Skin epidermis (tissue), 12 donors: ENCODE measurements around the gene WFDC10B.
"Not testable (repeated sequence)": the region's sequence is repeated elsewhere in the genome, so short reads cannot be mapped to it uniquely, and the experiment has no call there.

Experiments
- H3K27ac ChIP-seq, 21 experiments: fragments of 200-600 bp; sonication (generic) in 11 of 21; one replicate each; pipeline ENCODE4 v1.5.0; 2020; ENCODE audit warnings: mild to moderate bottlenecking in 3 of 21, inconsistent platforms in 2 of 21, moderate library complexity in 2 of 21
- H3K4me3 ChIP-seq, 7 experiments: fragments of 200-600 bp; sonication (generic) in 2 of 7; one replicate each; pipeline ENCODE4 v1.5.0; 2020; ENCODE audit warnings: inconsistent platforms in 2 of 7, mild to moderate bottlenecking in 2 of 7, moderate library complexity in 1 of 7

The WFDC10B gene

DNA sequence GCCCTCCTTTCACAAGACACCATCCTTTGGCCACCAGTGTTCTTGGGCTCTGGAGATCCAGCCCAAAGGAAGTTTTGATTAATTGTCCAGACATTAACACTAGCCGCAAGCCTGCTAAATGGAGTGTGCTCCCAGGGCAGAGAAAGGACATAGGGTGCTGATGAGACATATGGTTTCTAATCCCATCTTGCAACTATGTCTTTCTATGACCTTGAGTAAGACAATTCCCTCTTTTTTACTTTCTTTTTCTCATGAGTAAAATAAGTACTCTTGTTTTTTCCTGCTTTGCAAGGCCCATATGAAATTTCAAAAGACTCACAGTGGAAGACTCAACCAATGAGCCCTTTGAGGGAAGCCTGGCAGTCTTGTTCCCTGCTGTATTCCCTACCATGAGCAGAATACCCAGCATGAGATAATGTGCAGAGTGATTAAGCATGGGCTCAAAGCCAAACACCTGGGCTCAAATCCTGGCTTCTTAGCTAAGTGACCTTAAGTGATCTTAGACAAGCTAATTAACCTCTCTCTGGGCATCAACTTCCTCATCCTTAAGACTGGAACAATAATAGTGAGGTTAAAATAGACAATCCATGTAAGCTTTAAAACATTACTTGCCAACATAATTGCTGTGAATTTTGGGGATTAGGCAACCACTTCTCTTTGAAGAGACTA, at the start of gene WFDC10B:
Gene WFDC10B (minus strand): TSS at position 51 of the 669 bp plus-strand sequence. CDS start 19,027 bp downstream, outside the sequence.
- no peak within 1 kb of the TSS for H3K4me3 ChIP-seq
- H3K27ac ChIP-seq = no peak within 1 kb of the TSS

GRCh38 chr20:45752746-45753145, 47.9 kb upstream of the WFDC10B start:
- Histone ChIP-seq H3K4me3 (no peak overlapping the region), H3K27ac (no peak overlapping the region)

GRCh38 chr20:45751721-45752120, 46.9 kb upstream of the WFDC10B start:
- H3K27ac ChIP-seq = no peak overlapping the region
- no peak overlapping the region for H3K4me3 ChIP-seq

- Histone ChIP-seq H3K27ac (no peak overlapping the region), H3K4me3 (no peak overlapping the region)
Measured at GRCh38 chr20:45745015-45745414, 40.2 kb upstream of the WFDC10B start.

DNA sequence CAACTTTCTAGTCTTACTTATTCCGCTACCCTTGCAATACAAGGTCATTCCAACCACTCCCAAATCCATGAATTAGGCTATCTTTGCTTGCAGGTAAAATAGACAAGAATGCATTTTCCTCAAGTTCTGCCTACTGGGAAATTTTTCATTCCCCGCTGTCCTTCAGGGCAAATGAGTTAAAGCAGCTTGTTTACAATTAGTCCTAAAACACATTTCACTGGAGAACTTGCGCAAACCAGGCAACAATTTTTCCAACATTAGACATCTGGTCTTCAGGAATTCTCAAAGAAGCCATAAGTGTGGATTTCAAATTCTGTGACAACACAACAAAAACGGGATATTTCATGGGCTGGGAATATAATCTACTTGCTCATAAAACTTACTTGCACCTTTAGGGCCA, 37.8 kb upstream of the WFDC10B start:
- no peak overlapping the region for H3K27ac ChIP-seq
- H3K4me3 ChIP-seq = no peak overlapping the region

- H3K4me3 ChIP-seq = no peak overlapping the region
- H3K27ac ChIP-seq = no peak overlapping the region
Measured at GRCh38 chr20:45735988-45736387, 31.2 kb upstream of the WFDC10B start.

- H3K4me3 ChIP-seq = no peak overlapping the region
Measured at GRCh38 chr20:45735552-45735951, 30.7 kb upstream of the WFDC10B start.

DNA sequence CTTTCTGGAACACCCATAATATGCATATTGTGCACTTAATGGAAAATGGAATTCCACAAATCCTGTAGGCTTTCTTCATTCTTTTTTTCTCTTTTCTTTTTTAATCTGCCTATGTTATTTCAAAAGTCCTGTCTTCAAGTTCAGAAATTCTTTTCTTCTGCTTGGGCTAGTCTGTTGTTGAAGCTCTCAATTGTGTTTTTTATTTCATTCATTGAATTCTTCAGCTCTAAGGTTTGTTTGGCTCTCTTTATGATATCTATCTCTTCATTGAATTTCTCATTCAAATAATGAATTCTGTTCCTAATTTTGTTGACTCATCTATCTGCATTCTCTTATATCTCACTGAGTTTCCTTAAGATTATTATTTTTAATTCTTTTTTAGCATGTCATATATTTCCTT, 27.4 kb upstream of the WFDC10B start:
- no peak overlapping the region for H3K27ac ChIP-seq
- no peak overlapping the region for H3K4me3 ChIP-seq

More at GRCh38 chr20:45735552-45735951, 30.7 kb upstream of the WFDC10B start:
- no peak overlapping the region for H3K27ac ChIP-seq

DNA sequence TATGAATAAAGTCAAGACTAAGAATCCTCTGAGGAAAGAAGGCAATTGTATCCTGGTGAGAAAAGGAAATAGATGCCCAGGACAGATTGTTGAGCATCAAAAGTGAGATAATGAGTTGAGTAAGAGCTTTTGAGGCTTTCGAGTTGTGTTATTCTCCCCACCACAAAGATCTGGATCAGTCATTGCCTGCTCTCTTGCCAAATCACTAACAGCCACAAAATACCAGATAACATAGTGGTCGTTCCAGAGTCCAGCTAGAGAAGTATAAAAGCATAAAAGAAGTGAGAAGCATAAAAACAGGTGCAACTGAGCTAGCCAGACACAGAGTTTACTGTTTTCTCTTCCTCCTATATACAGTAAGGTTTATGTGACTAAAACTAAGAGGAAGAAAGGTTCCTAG, 22.2 kb upstream of the WFDC10B start:
- no peak overlapping the region for H3K4me3 ChIP-seq
- H3K27ac ChIP-seq = no peak overlapping the region

GRCh38 chr20:45725134-45725533, 20.3 kb upstream of the WFDC10B start:
- no peak overlapping the region for H3K27ac ChIP-seq
- H3K4me3 ChIP-seq = no peak overlapping the region

DNA sequence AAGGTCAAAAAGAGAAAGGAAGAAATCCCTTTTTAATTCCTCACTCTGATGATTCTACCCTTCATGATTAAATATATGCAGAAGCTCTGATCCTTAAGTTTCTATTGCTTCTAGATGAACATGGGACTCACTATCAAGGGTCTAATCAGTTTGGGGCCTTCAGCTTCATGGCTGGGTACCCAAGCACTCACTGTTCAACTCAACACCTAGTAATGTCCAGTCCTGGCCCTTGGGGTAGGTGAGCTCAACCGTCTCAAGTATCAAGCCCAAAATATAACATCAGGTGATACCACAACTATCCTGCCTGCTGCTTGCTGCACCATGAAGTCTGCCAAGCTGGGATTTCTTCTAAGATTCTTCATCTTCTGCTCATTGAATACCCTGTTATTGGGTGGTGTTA, 17.2 kb upstream of the WFDC10B start, which contains the start of gene SPINT4:
Gene SPINT4 (plus strand): TSS at position 301 of the 400 bp plus-strand sequence. CDS start 21 bp downstream, at position 322.
- no peak within 1 kb of the TSS for H3K27ac ChIP-seq
- H3K4me3 ChIP-seq = no peak within 1 kb of the TSS

DNA sequence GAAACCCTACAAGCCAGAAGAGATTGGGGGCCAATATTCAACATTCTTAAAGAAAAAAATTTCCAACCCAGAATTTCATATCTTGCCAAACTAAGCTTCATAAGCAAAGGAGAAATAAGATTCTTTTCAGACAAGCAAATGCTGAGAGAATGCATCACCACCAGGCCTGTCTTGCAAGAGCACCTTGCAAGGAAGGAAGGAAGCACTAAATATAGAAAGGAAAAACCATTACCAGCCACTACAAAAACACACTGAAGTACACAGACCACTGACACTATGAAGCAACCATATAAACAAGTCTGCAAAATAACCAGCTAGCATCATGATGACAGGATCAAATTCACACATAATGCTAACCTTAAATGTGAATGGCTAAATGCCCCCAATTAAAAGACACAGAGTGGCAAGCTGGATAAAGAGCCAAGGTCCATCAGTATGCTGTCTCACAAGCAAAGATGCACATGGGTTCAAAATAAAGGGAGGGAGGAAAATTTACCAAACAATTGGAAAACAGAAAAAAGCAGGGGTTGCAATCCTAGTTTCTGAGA, 11.4 kb upstream of the WFDC10B start:
- not testable (repeated sequence) for H3K4me3 ChIP-seq, H3K27ac ChIP-seq

DNA sequence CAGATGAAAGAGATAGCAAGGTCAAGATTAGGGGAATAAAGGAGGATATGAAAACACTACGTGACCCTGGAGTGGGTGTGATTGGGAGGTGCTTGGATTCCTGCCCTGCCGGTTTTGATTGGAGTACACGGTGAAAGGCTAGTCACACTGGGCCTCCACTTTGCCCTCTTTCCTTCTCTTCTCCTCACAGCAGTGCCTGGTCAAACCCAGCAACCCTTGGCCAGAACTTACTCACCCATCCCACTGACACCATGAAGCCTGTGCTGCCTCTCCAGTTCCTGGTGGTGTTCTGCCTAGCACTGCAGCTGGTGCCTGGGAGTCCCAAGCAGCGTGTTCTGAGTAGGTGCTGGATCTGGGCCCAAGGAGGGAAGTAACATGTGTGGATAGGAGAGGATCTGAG, 2.9 kb downstream of the WFDC10B start, which contains the start of gene WFDC13:
Gene WFDC13 (plus strand): TSS at position 166 of the 400 bp plus-strand sequence. CDS start 86 bp downstream, at position 252.
- Histone ChIP-seq H3K4me3 (no peak within 1 kb of the TSS), H3K27ac (no peak within 1 kb of the TSS)

DNA sequence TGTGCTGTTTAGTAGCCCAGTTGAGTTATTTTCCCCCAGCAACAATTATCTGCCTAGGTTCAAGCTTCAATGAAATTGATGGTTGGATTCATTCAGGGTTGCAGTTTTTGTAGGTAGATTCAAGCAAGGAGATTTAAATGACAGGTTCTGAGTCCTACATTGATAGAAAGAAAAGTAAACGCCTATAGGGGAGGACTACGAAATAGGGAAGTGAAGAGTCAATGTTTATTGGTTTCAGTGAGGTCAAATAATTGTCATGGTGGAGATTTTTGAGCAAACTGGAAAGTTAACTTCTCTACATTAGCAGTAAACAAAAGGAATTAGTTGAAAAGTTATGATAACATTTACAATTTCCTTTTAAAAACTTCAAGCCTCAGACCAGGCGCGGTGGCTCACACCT, 3.7 kb downstream of the WFDC10B start:
- Histone ChIP-seq H3K27ac (no peak overlapping the region), H3K4me3 (no peak overlapping the region)

- no peak overlapping the region for H3K27ac ChIP-seq
- no peak overlapping the region for H3K4me3 ChIP-seq
Measured at GRCh38 chr20:45695496-45695895, 9.3 kb downstream of the WFDC10B start.

- H3K4me3 ChIP-seq, H3K27ac ChIP-seq: not testable (repeated sequence)
Measured at GRCh38 chr20:45693346-45693745, 11.5 kb downstream of the WFDC10B start.

DNA sequence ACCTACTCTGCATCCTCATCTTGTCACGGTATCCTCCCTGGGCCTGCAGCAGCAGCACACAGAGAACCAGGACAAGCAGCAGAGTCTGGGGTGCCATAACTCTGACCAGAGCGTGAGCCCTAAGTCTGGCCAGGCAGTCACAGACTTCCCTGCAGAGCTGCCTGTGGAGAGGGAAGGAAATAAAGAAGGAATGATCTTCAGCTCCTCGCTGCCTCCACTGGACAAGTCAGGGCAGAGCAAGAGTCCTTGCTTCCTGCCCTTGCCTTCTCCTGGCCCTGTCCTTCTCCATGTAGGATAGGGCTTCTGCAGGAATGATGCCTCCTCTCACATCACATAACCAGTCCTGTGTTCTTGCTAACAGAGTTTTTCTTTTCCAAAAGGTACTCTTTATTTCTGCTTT, 18.9 kb downstream of the WFDC10B start:
- Histone ChIP-seq H3K4me3 (no peak overlapping the region), H3K27ac (no peak overlapping the region)

DNA sequence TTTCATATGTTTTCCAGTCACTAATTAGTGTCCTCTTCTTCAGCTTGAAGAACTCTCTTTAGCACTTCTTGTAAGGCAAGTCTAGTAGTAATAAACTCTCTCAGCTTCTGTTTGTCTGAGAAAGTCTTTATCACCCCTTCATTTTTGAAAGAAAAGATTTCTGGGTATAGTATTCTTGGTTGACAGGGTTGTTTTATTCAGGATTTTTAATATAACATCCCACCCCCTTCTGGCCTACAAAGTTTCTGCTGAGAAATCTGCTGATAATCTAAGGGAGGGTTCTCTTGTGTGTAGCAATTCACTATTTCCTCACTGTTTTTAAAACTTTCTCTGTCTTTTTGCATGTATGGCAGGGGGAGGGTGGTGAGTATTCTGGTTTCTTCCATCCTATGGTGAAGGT, 25.2 kb downstream of the WFDC10B start:
- H3K4me3 ChIP-seq = no peak overlapping the region
- H3K27ac ChIP-seq = no peak overlapping the region

DNA sequence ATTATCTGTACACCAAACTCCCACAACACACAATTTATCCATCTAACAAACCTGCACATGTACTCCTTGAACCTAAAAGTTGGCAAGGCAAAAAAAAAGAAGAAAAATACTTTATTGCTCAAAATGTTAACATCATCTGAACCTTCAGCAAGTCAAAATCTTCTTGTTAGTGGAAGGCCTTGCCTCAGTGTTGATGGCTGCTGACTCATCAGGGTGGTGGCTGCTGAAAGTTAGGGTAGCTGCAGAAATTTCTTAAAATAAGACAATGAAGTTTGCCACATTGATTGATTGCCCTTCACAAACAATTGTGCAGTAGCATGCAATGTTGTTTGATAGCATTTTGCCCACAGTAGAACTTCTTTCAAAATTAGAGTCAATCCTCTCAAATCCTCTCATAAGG, 32.1 kb downstream of the WFDC10B start:
- H3K4me3 ChIP-seq = no peak overlapping the region
- no peak overlapping the region for H3K27ac ChIP-seq

DNA sequence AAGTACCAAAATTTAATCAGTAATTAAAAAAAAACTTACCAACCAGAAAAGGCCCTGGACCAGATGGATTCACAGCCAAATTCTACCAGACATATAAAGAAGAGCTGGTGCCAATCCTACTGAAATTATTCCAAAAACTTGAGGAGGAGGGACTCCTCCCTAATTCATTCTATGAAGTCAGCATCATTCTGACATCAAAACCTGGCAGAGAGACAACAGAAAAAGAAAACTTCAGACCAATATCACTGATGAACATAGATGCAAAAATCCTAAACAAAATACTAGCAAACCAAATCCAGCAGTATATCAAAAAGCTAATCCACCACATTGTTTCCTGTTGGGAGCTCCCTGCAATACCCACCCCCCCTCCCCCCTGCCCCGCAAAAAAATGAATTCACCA, 34.7 kb downstream of the WFDC10B start, which contains the start of gene WFDC11:
Gene WFDC11 (minus strand): TSS at position 101 of the 400 bp plus-strand sequence. CDS start 19,639 bp downstream, outside the sequence.
- Histone ChIP-seq H3K4me3 (no peak within 1 kb of the TSS), H3K27ac (no peak within 1 kb of the TSS)

DNA sequence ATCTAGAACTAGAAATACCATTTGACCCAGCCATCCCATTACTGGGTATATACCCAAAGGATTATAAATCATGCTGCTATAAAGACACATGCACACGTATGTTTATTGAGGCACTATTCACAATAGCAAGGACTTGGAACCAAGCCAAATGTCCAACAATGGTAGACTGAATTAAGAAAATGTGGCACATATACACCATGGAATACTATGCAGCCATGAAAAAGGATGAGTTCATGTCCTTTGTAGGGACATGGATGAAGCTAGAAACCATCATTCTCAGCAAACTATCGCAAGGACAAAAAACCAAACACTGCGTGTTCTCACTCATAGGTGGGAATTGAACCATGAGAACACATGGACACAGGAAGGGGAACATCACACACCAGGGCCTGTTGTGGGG, 47.8 kb downstream of the WFDC10B start:
- H3K4me3 ChIP-seq, H3K27ac ChIP-seq: not testable (repeated sequence)
